Glomerular endothelial cell (primary cell): ENCODE results near the gene XYLT1. TPM values are rescaled to one million over a fixed set of nuclear protein-coding genes. Genes with fewer than 3 reads are reported as not detected.

ENCODE experiments used
- DNase-seq: peaks from one replicate; pipeline ENCODE4 v3.0.0-alpha.2; 2011; ENCODE audit warnings: low read depth, low spot score; ENCODE audit errors: extremely low read depth
- total RNA-seq: library from RNA; depleted of rRNA; stranded (reverse); fragments of >200 nt; gene quantifications from 2 replicates; pipeline ENCODE4 v1.2.3, GENCODE V29; 2015

Gene XYLT1
- total RNA-seq, 1 donor from 2014 or later = 6.0 TPM

DNA sequence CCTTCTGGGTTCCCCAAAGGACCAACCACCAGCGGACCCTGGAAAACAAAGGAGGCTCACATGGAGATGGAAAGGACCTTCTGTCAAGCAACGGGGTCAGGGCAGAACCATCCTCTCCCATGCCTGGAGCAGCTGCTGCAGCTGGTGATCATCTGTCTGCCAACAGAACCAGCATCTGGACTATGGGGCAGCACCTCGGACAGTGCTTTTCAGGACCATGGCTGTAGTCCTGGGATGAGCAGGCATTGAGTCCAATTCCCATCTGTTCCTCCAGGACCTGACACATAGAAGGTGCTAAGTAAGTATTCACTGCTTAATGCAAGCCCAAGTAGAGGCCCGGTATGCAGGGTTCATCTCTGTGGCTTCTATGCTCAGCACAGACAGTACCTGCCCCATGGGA is 304.7 kb downstream of the XYLT1 start:
- no peak for DNase-seq

DNA sequence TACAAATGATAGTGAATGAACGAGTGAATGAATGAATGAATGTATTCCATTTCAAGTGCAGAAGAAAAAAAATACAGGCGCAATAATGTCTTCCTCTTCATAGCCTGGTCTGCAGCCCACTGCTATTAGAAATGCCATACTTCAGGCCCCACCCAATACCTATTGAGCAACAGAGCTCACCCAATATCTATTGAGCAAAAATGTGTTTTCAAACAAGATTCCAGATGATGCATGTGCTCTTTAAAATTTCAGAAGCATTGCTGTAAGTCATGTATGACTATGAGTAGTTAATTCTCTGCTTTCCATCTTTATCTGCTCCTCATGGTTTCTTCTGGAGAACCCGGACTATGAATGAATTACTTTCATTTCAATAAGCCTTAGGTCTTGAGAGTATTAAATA is 308.2 kb downstream of the XYLT1 start:
- no peak for DNase-seq

DNA sequence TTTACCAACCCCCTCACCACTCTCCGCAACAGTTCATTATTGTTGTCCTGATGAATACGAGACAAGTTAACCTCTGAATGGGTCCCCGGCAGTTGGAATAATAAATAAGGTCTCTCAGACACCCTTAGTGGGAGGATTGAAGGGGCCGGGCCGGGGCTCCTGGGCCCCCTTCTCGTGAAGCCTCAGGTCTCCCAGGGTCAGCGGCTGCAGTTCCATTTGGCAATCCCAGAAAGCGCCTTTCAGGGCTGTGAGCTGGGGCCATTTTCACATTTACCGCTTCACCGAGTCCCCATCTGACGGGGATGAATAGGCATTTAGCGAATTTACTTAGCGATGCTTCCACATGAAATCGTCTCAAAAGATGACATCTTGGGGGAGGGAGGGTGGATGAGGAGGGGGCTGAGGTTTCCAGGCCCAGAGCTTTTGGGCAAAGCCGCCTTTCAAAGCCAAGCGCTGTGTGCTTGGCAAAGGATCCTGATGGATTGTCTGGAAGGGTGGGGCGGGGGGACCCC is 309.8 kb downstream of the XYLT1 start:
- no peak for DNase-seq

DNA sequence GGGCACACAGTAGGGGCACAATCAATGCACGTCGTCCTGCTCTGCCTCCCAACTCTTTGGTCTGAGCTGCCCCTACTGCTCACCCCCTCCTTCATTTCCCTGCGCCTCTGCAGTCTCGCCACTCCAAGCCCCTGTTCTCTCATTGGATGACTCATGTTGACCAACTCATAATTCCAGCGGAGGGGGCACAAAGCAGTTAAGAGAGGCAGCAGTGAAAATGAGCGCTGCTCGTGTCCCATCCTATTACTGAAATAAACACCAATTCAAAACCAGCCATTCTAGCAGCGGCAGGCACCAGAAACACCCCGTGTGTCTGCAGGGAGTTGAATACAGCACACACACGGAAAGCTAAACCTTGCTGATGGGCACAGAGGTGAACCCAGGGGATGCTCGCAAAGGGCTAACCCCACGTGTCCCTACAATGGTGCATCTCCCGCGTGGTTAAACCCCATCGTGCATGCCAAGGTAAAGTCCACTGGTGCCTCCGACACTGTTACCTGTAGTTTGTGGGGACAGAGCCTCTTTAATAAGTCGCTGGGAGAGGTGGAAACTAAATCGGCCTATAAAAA is 310.4 kb downstream of the XYLT1 start:
- DNase-seq = no peak

DNA sequence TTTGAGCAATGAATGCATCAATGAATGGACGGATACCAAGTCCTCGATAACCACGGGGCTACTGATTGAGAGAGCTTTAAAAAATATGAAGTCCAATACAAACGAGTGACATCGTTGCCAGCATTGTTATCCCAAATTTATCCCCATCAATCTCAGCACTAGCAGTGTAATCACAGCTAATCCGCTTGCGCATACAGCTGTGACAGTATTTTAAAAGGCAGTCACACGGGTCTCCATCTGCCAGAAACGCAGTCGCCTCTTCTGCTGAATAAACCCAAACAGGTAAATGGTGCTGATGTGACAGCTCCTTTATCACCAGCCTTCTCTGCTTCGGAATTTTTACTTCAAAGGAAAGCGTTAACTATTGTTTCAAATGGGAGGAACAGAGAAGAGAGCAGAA is 311.1 kb downstream of the XYLT1 start:
- no peak for DNase-seq

DNA sequence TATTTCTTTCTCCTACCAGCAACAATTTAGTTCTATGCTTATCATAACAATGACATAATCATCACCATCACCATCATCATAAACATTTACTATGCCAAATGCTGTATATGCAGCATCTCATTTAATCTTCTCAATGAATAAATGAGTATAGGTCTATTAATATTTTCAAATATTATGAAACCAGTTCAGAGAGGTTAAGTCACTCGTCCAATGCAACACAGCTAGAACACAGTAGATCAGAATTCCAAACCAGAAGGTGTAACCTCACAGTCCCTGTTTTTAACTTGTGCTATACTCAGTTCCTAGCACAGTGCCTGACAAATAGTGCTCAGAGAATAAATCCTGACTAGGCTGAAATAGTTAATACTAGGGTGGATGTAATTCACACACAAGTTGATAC is 314.8 kb downstream of the XYLT1 start:
- DNase-seq = no peak

DNA sequence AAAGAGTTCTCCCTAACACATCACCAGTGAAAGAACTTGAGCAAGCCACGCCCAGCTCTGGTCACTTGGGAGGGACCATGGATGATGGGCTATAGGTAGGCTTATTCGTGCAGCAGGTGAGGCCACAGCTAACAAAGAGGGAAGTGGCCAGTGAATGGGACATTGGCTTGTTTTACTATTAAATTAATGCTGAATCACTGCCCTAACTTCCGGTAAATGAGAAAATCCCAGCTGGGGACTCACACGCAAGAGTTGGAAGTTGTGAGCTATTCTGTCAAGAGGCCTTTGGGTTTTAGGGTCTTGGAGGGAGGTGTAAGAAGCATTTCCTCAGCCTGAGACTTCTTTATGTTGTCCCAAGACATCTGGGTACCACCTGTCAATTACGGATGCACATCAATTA is 315.3 kb downstream of the XYLT1 start:
- DNase-seq = no peak

DNA sequence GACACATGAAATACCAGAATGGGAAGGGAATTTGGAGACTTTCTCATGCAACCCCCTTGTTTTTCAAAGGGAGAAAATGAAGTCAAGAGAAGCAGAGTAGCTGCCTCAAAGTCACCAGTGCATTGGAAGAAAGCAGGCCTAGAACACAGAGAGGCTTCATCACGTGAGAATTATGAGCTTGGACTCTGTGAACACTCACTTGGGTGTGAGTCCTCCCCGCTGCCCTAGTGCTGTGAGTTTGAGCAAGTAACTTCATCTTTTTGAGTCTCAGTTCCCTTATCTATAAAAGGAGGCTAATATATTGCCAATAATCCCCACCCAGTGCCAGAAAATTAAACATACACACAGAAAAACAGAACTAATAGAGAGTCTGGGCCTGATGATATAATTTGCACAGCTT is 315.8 kb downstream of the XYLT1 start:
- no peak for DNase-seq

DNA sequence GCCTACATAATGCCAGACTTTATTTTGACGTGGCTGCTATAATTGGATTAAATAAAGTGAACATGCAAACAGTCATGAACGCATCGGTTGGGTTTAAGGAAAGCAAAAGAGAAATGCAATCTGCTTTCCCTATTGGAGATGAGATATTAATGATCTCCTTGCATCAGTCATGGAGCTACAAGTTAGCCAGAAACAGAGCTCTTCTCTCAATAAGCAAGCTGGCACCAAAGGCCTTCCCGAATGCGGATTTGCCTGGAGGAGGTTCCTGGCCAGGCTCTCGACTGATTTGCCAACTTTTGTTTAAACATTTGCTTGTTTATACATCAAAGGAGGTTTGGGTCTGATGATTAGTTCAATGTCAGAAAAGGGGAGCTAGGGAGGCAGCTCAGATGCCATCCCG is 318.4 kb downstream of the XYLT1 start:
- DNase-seq = no peak

DNA sequence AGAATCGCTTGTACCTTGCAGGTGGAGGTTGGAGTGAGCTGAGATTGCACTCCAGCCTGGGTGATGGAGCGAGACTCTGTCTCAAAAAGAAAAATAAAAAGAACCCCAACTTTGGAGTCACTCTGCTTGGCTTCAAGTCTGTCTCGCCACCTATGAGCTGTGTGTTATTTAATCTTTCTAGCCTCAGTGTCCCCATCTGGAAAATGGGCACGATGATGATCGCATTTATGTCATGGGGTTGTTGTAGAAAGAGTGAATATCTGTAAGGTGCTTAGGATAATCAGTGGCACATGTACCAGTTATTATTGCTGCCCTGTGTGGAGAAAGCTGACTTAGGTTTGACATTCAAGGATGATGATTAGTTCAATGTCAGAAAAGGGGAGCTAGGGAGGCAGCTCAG is 319.4 kb downstream of the XYLT1 start:
- DNase-seq = no peak

DNA sequence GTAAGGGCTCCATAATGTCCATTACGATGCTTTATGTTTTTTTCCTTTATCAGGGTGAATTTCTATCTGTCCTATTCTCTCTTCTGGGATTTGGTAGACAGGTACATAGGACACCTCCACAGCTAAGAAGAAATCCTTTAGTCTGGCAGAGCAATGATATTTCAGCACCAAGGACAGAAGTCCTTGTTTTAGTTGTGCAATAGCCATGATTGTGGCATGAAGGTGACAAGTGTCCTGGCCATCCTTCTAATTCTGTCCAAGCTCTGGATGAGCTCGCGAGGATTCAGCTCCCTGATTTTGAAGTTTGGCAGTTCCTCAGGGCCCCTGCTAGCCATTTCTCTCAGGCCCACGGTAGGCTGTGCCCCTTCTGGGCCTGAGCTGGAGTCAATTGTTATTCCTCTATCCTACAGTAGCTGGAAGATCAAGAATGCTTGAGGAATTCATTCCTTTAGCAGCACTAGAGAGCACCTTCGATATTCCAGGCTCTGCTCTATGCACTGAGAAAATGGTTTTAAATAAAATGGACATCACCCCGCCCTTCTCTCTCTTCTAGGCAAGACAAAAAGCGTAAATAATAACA is 320.8 kb downstream of the XYLT1 start:
- DNase-seq = no peak

DNA sequence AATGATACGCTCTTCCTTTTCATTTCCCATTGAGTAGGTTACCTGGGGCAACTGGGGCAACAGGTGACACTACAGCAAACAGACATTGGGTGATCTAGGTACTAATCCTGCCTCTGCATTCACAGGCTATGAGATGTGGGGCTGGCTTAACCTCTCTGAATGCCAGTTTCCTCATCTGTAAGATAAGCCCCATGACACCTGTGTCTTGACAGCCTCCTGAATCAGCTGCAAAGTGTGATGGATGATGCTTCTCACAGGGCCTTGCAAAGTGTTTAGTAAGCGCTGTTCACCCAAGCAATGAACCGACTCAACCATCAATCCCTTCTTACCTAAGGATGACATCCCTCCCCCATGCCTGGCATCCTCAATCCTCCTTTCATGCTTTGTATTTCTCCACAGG is 322.8 kb downstream of the XYLT1 start:
- DNase-seq = no peak

DNA sequence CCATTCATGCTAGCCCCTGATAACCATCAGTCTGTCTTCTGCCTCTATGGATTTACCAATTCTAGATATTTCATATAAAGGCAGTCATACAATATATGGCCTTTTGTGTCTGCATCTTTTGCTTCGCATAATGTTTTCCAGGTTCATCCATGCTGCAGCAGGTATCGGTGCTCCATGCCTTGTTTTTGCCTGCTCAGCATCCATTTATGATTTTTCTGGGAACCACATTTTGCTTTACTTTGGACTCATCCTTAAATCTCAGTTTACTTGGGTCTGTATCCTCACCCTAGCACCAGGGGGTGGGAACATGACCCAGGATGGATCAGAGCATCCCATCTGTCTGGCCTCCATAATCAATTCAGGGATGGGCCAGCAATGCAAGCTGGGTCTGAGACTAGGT is 325.7 kb downstream of the XYLT1 start:
- no peak for DNase-seq

DNA sequence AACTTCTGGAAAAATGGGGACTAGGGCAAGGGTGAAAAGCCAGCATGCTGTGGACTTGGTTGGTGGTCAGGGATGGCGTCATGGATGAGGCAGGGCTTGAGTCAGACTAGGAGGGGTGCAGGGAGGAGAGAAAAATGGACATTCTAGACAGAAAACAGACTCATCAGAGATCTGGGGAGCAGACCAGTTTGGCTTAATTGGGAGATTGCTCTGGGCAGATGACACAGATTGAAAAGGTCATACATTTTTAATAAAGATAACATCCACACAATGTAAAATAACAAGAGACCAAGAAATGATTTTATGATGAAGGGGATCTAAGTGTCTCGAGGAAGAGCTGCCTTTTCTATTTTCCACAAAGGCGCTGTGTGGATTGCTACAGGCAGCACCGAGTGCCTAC is 326.3 kb downstream of the XYLT1 start:
- DNase-seq = no peak

DNA sequence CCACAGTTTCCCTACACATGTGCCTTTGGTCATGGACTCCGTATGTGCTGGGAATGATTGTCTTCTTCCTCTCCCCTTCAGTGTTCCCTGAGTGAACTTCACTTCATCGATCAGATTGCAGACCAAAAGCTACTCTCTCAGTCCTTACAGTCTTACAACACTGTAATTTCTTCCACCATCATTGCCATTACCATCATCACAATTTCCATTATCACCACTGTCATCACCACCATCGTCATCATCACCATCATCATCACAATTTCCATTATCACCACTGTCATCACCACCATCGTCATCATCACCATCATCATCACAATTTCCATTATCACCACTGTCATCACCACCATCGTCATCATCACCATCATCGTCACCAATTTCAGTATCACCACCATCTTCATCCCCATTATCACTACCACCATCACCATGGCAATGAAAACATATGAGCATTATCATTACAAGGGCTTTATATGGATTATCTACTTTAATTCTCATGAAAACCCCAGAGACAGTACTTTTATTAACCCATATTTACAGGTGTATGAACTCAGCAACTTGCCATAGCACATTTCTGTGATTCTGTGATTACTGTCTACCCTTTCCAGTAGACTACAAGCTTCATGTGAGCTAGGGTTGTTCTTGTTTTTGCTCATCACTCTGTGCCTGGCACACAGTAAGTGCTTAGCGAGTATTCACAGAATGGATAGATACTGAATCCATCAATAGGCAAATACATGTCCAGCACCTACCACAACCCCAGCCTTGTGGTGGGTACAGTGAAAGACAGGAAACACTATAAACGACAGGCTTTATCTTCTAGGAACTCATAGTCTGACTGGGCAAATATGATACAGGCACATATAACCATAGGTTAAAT is 327.0 kb downstream of the XYLT1 start:
- no peak for DNase-seq

DNA sequence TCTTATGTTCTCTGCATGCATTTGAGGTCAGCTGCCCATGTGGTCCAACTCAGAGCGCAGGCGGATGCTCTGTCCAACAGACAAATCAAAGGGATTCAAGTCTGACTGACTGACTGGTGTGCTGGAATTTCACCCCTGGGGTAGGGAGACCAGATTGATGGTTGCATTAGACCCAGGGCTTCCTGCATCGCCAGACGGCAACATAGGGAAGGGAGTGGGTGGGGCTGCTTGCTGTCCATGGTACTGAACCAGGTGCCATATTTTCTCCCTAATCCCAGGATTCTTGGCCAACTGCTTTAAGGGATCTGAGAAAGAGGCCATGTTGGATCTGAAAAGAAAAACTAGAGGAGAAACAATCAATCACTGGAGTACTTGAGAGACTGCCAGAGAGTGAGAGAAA is 332.0 kb downstream of the XYLT1 start:
- DNase-seq = no peak

DNA sequence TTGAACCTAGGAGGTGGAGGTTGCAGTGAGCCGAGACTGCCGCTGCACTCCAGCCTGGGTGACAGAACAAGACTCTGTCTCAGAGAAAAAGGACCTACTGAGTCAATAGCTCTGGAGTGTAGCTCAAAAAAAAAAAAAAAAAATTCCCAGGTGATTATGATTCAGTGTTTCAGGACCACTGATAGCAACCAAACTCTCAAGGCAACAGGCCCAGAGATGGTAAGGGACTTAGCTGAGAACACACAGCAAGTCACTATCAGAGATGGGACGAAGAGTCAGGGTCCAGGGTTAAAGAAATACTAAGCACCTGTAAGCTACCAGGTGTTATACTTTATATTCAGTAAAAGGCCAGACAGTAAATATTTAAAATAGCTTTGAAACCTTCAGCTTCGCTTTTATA is 335.3 kb downstream of the XYLT1 start:
- DNase-seq = no peak

DNA sequence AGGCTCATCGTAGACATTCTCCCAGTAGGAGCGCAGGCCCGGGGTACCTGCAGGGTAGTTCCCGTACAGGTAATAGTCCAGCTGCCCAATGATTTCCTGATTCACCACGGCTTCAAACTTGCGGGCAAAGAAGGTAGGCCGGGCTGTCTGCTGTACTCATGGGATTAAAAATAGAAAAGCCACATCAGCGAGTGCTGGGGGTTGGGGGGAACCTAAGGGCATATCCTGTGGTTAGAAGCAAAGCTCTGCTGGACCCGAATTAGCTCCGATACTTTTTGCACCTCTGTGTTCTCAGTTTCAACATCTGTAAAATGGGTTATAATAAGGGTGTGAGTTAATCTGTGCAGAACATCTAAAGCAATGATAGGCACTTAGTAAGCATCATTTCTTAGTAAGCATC is 336.2 kb downstream of the XYLT1 start:
- no peak for DNase-seq

DNA sequence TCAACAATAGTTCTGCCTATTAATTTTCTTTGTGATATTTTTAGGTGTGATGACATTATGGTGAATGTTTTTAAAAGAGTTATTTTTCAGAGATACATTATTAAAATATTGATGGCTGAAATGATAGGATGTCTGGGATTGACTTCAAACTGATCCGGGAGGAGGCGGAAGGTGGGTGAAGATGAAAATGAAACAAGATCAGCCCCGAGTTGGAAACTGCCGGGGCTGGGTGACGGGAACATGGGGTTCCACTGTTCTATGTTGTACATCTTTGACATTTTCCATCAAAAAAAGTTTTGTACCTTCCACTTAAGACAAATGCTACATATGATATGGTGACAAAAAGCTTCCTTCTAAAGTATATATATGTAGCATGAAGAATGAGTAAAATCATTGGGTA is 336.9 kb downstream of the XYLT1 start:
- no peak for DNase-seq

DNA sequence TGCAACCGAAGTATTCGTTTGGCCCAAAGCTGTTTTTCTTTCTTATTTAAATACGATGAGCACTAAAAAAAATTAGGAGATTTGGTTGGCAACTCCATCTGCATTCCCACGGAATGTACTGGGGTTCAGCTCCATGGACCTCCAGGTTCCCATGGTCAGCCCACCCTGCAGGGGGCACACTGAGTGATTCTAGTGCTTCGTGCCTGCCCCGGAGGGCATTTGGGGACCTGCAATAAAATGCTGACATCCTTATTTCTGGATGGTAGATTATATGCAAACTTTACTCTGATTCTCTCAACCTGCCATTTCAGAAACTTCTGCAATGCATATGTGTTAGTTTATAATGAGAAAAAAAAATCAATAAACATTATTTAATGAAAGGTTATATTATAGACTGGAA is 339.4 kb downstream of the XYLT1 start:
- no peak for DNase-seq

DNA sequence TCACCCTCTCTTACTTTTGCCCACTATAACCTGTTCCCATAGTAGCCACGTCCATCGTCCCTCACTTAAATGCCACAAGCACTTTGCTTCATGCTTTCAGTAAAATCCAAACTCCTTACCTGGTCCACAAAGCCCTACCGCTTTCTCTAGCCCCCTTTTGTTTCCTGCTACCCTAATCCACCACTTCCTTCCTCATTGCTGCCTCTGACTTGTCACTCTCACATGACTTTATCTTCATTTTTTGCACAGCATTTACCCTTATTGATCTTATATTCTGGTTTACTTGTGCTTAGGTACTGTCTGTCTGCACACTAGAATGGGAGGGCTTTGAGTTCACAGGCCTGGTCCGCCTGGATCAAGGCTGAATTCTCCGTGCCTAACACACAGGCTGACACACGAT is 340.0 kb downstream of the XYLT1 start:
- DNase-seq = no peak

DNA sequence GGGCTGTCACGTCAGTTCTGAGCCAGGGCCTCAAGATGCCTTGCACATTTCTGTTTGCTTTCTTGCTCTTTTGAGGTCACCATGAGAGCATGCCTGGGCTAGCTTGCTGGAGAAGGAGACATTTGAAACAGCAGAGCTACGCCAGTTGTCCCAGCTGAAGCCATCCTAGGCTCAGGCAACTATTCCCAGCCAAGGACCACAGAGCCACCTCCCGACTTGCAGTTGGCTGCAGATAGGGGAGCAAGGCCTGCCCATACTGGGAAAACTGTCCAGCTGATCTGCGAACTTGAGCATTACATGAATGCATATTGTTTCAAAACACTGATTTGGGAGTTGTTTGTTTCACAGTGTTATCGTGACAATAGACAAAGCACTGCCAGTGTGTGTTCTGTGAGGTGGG is 340.8 kb downstream of the XYLT1 start:
- DNase-seq = no peak
